ENCODE data around the gene SGCD. TPM values are rescaled to one million over a fixed set of nuclear protein-coding genes. Genes with fewer than 3 reads are reported as not detected.

SGCD gene
- total RNA-seq, 1 donor from 2014 or later, result 8.8 TPM

GRCh38 chr5:156778752-156779151 lies 451.8 kb downstream of the SGCD start:
- Mint-ChIP-seq H3K36me3 (no peaks in the 10 kb centered on the region), H3K4me1 (ENCODE audit: unreplicated experiment) (no peaks in the 10 kb centered on the region), H3K9me3 (no peaks in the 10 kb centered on the region), H3K27ac (no peak overlapping the region), H3K27me3 (no peaks in the 10 kb centered on the region), H3K4me3 (no peak overlapping the region)
- TF ChIP-seq CTCF (conservative IDR thresholded peaks at IDR 0.05), result no peak
- DNase-seq (ENCODE audit: extremely low spot score, unreplicated experiment), result no peak

- Mint-ChIP-seq H3K36me3 (no peaks in the 10 kb centered on the region), H3K9me3 (no peaks in the 10 kb centered on the region), H3K4me3 (no peak overlapping the region), H3K27ac (no peak overlapping the region), H3K27me3 (no peaks in the 10 kb centered on the region), H3K4me1 (ENCODE audit: unreplicated experiment) (no peaks in the 10 kb centered on the region)
- DNase-seq (ENCODE audit: extremely low spot score, unreplicated experiment), result no peak
- no peak for TF ChIP-seq CTCF (conservative IDR thresholded peaks at IDR 0.05)
Measured at GRCh38 chr5:156779436-156779835, 452.5 kb downstream of the SGCD start.

- no peak for TF ChIP-seq CTCF (conservative IDR thresholded peaks at IDR 0.05)
- no peak overlapping the region for H3K27ac Mint-ChIP-seq
- no peak for DNase-seq (ENCODE audit: extremely low spot score, unreplicated experiment)
- no peak overlapping the region for H3K4me3 Mint-ChIP-seq
- H3K4me1 Mint-ChIP-seq (ENCODE audit: unreplicated experiment), result no peaks in the 10 kb centered on the region
- H3K9me3 Mint-ChIP-seq, result peaks cover 11% of the 10 kb centered on the region
- no peaks in the 10 kb centered on the region for H3K27me3 Mint-ChIP-seq
- H3K36me3 Mint-ChIP-seq, result no peaks in the 10 kb centered on the region
Measured at GRCh38 chr5:156783092-156783491, 456.1 kb downstream of the SGCD start.

GRCh38 chr5:156794687-156795086 lies 467.7 kb downstream of the SGCD start:
- H3K27me3 Mint-ChIP-seq, result no peaks in the 10 kb centered on the region
- H3K36me3 Mint-ChIP-seq, result no peaks in the 10 kb centered on the region
- H3K4me1 Mint-ChIP-seq (ENCODE audit: unreplicated experiment), result peaks cover 5% of the 10 kb centered on the region
- H3K9me3 Mint-ChIP-seq, result no peaks in the 10 kb centered on the region
- no peak for DNase-seq (ENCODE audit: extremely low spot score, unreplicated experiment)
- no peak for TF ChIP-seq CTCF (conservative IDR thresholded peaks at IDR 0.05)
- H3K27ac Mint-ChIP-seq, result no peak overlapping the region
- H3K4me3 Mint-ChIP-seq, result no peak overlapping the region

- TF ChIP-seq CTCF (conservative IDR thresholded peaks at IDR 0.05), result no peak
Measured at GRCh38 chr5:156798201-156798600, 471.2 kb downstream of the SGCD start.

GRCh38 chr5:156799171-156799570 lies 472.2 kb downstream of the SGCD start:
- Mint-ChIP-seq H3K4me3 (no peak overlapping the region), H3K27me3 (peaks cover 3% of the 10 kb centered on the region), H3K36me3 (no peaks in the 10 kb centered on the region), H3K27ac (no peak overlapping the region), H3K9me3 (peaks cover 3% of the 10 kb centered on the region), H3K4me1 (ENCODE audit: unreplicated experiment) (peaks cover 5% of the 10 kb centered on the region)
- DNase-seq (ENCODE audit: extremely low spot score, unreplicated experiment), result no peak
- no peak for TF ChIP-seq CTCF (conservative IDR thresholded peaks at IDR 0.05)

More at GRCh38 chr5:156798201-156798600, 471.2 kb downstream of the SGCD start:
- H3K27ac Mint-ChIP-seq, result no peak overlapping the region
- H3K4me1 Mint-ChIP-seq (ENCODE audit: unreplicated experiment), result peaks cover 5% of the 10 kb centered on the region
- H3K9me3 Mint-ChIP-seq, result peaks cover 3% of the 10 kb centered on the region
- no peak overlapping the region for H3K4me3 Mint-ChIP-seq
- H3K36me3 Mint-ChIP-seq, result no peaks in the 10 kb centered on the region
- H3K27me3 Mint-ChIP-seq, result peaks cover 3% of the 10 kb centered on the region
- no peak for DNase-seq (ENCODE audit: extremely low spot score, unreplicated experiment)

All from type B pancreatic cell (in vitro differentiated cells).